Activated CD4-positive, CD25-positive, alpha-beta regulatory T cell (primary cell): ENCODE data around the gene ARHGAP26.

Experiments used
- DNase-seq, 4 experiments: peaks; one replicate each; lab custom pipeline; 2025; lab: John Stamatoyannopoulos, UW

The ARHGAP26 gene

DNA sequence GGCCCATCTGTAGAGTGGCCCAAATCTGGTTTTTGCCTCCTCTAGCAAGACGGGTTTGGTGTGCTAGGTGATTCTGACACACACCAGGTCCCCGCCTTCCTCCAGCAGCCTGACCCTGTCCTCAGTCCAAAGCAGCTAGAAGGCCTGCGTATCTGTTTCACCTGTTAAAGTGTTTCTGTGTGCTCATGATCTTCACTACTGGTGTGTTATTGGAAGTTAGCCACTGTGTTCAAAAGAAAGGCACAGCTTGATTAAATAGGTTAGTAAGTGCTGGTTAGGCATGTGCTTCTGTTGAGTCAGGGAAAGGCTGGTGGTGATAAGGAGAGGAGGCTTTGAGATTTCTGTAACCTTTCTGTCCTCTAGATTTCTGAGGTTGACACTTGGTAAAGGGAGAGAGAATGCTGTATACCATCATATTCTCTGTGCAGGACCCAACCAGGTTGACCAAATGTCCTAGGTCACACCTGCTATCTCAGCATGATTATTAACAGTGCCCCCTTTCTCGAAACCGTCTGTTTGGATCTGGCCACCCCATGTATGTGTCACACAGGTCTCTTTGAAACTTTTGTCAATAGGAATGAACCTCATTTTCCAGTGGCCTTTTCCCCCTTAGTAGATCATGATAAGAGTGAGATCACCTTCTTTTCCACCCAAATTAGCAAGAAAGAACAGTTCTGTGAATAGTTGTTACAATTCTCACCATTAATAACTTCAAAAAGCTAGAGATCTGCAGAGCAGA is 58.8 kb downstream of the ARHGAP26 start:
- DNase-seq, result no peak

DNA sequence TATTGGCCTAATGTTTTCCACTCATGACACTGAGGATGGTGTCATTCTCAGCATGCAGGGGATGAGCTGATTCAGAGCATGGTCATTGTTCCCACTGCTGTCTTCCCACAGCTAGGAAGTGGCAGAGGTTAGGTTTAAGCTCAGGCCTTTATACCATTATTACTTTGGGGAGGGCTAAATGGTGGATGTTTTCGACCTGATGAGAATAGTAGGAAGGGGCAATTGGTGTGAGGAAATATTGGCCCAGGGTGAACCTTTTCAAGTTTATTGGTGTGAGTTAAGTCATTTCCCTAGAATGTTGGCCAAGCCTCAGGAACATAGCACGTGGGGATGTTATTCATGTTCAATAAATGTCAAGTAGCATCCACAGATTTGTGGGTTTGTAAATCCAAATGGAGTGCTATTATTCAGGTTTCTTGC is 59.6 kb downstream of the ARHGAP26 start:
- DNase-seq, result no peak

DNA sequence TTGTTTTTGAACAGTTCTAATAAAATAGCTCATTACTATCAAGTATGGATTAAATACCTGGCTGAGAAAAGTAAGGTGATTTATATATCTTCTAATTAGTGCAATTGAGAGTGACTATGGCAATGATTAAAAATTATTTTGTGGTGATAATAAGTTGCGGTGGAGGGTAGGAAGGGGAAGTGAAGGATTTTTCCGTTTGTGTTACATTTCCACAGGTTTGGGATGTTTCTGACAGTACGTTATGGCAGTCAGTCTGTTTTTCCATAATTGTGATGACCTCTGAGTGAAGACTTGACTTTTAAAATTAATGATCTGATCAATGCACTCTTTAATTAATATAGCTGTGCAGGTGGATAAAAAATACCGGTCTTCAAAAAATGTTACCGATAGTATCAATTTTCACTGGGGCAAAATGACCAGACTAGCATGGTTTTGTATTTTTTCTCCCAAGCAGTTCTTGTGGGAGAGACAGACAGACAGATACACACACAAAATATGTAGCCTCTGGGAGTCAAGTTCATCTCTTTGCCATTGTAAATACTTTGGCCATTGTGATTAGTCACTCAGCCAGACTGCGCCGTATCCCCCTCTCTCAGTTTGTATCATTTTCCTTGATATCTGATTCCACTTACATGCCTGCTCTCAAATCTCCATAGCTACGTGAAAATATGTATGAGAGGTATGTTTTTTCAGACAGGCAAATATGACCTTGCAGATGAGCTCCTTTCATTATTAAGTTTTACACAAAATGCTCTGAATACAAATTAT is 60.2 kb downstream of the ARHGAP26 start:
- DNase-seq, result no peak

DNA sequence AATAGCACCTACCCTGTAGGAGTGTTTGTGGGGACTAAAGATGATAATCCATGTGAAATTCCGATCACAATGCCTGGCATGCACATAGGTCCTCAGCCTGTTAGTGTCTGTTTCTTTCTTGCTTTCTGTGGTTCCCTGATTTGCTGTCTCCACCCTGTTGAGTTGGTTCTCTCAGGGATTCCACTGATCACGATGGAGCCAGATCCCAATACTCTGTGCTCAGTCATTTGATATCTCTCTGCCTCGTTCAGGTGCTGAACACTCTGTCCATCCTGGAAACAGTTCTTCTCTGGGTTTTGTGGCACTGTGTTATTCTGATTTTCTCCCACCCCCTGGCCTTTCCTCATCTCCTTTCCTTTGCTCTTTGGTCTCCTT is 60.8 kb downstream of the ARHGAP26 start:
- DNase-seq, result no peak

DNA sequence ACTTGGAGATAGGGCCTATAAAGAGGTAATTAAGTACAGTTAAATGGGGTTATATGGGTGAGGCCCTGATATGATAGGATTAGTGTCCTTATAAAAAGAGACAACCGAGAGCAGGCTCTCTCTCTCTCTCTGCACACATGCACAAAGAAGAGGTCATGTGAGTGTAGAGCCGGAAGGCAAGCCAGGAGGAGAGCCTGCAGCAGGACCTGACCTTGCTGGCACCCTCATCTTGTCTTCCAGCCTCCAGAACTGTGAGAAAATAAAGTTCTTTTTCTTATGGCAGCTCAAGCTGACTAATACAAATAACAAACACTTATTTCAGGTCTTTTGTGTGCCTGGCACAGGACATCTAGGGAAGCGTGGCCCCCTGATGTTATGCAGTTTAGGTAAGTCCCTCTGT is 62.1 kb downstream of the ARHGAP26 start:
- no peak for DNase-seq

DNA sequence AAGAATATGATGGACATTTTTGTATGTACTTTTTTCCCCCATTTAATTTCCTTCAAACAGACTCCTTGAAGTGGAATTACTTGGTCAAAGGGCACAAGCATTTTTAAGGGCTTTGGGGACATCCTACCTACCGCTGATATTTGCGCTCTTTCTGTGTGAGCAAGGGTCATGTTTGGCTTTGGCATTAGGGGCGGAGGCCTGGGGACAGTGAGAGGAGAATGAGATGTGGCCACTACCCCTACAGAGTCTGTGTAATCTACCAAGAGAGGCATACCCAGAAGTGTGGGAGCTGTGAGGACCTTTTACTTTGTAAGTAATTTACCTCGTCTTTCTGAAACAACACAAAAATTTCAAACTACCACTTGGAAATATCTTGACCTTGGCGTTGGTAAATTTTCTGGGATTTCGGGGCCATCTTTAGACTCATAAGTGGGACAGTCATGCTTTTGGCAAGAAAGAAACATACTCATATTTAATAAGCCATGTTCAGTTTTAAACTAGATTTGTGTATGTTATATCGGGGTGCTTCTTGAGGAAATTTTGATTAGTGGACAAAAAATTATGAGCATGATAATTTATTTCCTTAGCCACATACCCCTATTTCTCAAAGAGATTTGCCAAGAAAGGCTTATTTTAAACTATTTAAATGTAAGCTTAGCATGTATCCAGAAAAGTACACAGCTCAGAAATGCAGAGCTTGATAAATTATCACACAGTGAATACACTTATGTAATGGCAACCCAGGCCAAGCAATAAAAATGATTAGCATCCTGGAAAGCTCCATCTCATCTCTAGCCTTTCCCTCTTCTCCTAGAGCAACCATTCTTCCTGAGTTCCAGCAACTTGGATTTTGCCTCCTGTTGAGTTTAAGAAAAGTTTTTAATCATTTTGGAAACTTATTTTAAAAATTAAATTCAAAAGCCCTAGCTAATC is 63.6 kb downstream of the ARHGAP26 start:
- DNase-seq, result no peak

DNA sequence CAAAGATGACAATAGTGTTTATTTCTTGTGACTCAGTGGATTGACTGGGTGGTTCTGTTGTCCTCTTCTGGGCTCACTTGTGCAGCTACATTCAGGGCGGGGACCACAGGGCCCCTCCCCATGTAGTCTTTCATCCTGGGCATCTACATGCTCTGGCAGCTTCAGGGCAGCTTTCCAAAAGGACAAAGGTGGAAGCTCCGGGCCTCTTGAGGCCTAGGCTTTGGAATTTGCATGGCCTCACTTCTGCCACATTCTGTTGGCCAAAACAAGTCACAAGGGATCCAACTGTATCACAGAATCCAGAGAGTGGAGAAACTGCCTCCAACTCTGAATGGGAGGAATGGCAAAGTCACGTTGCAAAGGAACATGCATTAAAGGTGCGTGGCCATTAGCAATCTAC is 64.3 kb downstream of the ARHGAP26 start:
- DNase-seq, result no peak

DNA sequence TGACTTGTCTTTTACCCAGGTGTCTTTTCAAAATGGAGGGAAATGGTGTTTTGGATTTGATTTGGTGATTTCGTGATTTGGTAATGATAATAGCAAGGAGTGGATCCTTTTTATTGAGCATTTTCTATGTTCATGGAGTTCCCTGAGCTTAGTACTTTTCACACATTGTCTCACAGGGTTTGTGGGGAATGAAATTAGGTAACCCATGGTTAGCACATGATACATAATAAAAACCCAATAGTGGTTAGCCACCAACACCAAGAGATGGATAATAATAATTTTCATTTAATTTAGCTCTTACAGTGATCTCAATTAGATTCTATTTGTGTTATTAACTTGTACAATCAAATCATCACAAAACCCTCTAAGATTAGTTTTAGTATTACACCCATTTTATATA is 65.4 kb downstream of the ARHGAP26 start:
- DNase-seq, result no peak

DNA sequence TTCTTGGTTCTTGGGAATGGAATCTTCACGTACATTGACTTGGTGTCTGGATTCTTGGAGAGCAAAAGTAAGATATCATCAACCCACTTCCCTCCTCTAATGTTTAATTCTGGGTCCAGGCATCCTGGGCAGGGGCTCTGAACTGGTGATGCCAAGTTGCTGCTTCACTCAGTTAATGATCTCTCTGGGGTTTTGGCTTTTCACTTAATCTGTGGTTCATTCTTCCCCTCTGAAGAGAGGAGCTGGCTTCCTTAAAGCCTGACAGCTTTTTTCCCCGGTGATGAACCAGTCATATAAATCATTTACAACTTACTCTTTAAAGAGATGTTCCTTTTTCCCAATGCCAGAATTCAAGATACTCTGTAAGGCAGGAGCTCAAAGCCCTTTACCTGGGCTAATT is 65.9 kb downstream of the ARHGAP26 start:
- DNase-seq, result no peak

DNA sequence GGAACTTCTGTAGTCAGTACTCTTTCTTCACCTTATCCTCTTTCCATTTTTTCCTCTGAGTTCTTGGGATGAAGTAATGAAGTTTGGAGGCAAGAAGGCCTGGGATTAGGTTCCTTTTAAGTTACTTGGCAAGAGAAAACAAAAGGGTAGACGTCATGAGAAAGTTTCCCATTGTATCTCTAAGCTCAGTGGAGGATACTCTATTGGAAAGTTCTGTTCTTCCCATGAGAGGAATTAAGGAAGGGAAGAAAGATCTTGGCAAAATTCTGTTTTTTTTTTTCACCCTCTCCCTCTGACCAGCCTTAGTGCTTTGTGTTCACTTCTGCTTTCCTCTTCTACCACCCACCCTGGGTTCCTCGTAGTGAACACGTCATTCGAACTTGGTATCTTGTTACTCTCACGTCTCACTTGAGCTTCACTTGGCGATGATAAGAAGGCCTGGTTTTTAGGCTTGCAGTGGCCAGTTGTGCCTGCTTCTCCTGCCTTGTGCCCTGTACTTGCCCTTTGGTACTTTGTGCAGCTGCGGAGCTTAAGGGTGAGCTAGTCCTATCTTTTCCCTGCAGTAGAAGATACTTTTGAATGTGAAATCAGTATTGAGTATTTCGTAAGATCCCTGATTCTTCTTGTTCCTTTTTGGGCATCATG is 67.0 kb downstream of the ARHGAP26 start:
- DNase-seq, result no peak

DNA sequence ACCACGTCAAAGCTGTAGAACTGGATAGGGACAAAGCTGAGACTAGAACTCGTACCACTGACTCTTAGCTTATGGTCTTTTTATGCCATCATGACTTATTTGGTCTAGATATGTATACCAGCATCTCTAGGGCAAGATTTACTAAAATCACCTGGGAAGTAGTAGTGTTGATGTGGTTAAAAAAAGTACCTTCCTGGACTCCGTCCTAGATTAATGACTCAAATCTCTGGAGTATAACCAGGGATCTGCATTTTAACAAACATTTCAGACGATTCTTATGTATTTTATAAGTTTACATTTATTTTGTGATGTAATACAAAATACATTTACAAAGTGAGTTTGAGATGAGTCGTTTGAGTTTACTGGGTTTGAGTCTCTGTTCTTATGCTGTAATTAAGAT is 68.7 kb downstream of the ARHGAP26 start:
- DNase-seq, result no peak

DNA sequence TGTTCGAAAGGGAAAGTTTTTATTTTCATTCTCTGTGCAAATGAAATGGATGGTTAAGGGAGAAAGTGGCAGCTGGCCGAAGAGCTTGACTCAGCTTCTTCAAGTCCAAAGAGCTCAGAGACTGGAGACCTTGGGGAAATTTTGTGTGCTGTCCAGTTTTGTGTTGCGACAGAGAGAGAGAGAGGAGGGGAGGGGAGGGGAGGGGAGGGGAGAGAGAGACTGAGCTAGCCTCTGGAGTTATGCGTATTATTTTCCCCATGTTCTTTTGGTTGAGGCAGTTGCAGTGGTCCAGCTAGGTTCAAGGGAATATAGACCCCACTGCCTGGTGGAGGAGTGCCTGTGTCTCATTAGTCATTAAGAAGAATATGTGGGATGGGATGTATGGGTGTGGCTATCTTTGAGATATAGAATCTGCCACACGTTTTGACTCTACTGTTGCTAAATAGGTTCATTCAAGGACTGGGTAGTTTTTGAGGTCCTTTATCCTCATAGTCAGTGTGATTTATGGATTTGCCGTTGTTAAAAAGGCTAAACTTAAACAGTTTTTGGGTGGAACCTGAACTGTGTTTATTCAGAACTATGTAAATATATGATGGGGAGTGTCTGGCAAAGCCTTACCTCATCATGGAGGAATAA is 69.7 kb downstream of the ARHGAP26 start:
- DNase-seq, result no peak

DNA sequence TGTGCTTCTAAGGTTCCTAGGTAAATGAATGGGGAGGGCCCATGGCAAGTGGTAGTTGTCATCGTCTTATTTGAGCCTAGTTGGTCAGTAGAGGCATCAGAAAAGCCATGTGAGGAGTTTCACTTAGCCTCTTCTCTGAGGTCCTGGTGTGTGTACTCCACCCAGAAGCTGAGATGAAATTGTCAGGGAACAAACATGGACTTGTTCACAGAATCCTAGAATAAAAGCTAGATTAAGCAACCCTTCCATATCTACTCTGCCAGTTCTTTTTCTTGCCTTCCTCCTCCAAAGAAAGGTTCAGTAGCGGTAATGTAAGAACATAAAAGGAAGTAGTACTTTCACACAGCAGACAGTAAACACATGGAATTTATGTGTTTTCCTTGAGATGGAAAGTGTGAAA is 70.4 kb downstream of the ARHGAP26 start:
- DNase-seq, result no peak

DNA sequence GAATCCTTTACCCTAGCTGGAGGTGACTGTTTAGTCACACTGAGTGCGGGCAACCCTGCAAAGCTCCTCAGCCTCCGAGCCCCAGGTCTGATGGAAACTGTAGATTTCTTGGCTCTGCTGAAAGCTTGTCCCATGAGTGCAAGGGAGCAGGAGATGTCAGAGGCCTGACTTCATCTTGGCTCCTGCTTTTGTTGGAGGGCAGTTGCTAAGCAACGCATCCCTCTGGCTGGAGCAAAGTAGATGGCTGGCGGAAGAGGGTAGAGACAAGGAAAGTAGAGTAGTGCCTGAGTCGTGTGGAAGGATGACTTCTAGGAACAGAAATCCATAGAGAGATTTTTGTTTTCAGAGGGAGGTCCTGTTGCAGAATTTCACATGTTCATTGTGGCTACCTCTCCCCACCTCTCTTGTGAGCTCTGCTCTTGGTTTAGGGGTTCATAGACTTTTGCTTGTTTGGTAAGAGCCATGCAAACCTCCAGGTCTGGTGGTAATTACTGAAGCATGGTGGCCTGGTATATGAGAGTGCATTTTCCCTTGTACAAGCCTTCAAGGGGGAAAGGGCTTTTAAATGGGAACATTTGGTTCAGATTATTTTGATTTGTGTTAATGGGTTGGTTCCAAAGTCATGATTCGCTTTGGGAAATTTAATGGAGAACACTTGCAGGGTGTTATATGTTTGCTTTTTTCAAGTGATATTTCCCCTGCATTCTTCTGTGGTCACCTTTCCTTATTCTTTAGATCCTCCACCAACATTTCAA is 71.5 kb downstream of the ARHGAP26 start:
- DNase-seq, result no peak

DNA sequence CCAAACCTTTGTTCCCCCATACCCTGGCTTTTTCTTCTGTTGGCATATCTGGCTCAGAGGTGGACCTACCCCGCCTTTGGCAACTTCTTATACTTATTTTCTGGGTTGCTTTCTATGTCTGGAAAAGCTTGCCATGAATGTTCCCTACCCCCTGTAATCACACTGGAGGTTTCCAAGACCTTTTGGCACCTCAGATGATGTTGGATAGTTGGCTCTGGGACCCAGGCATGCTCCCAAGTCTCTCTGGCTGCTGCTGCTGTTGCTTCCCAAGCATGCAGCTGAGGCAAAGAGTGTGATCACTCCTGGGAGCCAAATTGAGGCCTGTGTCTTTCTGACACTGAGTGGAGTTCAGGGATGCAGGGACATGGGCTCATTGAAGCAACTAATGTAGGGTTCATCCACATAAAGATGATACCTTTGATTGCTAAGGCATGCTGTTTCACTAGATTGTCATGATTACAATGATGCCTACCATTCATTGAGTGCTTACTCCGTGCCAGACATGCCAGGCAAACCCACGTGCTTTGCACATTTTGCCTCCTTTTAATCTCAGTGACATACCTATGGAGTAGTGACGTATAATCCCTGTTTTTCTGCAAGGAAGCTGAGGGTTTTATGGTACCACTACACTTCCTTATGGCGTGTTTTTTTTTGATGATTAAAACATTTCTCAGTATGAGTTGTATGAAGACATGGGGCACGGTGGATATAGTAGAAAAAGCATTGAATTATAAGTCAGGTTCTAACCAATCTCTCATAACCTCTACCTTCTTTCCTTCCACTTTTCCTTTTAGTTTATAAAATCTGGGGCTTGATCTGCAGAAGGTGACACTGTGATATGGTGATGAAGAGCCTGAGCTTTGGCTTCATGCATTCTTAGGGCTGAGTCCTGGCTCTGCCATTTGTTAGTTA is 73.1 kb downstream of the ARHGAP26 start:
- no peak for DNase-seq

DNA sequence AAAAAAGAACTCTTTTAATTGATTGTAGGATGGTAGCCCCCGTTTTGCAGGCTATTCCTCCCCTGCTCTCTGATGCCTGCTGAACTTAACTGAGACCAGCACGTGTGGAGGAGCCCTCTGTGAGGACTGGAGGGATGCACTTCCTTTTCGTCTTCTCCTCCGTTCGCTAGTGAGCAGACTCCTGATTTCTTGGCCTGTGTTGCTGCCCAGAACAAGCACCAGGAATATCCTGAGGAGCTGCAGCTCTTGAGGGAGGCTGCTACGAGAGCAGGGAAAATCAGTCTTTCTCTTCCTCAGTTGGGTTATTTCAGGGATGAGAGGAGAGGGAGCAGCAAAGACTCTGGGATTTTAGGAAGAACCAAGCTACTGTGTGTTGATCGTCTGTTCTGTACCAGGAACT is 74.7 kb downstream of the ARHGAP26 start:
- no peak for DNase-seq

DNA sequence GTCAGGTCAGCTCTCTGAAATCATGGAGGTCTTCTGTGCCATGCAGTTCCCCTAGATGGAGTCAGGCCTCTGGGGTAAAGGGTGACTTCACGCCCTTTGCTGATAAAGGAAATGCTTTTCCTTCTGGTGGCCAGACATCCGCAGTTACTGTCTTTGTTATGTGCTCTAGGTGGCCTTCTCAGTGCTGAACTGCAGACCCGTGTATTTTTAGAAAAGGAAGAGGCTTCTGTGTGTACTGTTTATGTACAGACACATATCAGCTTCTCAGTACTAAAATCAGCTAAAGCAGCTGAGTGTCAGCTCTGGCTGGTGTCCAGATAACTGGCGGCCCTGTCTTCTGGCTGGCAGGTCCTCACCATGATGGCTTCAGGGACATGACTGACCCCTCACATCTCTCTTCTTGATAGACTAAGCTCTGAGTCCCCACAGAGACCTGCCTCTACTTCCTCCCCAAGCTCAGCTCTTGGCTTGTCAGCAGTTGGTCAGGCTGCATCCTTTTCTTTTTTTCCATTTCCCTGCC is 75.3 kb downstream of the ARHGAP26 start:
- no peak for DNase-seq

DNA sequence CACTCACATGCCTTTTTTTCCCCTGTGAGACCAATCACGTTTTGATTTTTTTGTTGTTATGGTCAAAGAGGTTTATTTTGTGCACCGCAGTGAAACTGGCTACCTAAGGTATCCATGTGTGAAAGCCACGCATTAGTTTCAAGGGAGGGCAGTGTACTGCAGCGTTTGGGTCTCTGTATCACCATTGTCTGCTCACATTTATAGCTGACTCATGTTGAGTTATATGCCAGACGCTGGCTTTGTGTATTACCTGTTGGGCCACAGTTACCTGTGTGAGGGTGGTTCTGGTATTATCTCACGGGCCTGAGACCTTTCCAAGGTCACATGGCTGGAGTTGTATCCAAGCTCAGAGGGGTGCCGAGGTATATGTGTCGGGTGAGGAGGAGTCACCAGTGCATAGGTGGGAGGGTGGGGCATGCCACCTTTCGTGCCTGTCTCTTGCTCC is 75.8 kb downstream of the ARHGAP26 start:
- no peak for DNase-seq

DNA sequence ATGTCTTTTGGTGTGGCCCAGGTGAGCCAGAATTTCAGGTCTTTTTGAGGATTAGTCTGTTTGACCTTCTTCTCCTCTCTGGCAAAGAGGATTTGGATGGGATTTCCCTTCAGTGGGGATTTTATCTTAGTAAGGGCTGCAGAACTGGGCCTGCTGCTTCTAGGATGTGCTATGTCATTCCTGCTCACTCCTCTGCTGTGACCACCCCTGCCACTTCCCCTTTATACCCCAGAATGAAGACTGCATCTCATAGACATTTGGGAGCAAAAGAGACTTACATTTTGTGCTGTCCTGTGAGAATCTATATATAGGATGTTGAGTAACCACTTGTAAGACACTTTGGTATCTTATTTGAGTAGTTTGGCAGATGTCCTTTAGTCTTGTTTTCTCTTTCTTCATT is 76.2 kb downstream of the ARHGAP26 start:
- no peak for DNase-seq
